GM19452 (cell line): ENCODE data around the gene SP140.
"Not testable (repeated sequence)": the region's sequence is repeated elsewhere in the genome, so short reads cannot be mapped to it uniquely, and the experiment has no call there.

Experiments
- ATAC-seq: cut with Tn5 transposase; IDR thresholded peaks from one replicate; pipeline ENCODE4 v1.9.1; 2021; ENCODE audit not compliant: unreplicated experiment

The SP140 gene

GRCh38 chr2:230325316-230326243 is 100.0 kb downstream of the SP140 start:
- ATAC-seq: no peak

GRCh38 chr2:230326453-230327417 is 101.2 kb downstream of the SP140 start, which contains the start of gene SP140L:
TSS of gene SP140L (plus strand) at chr2:230327193. CDS start at chr2:230327270, 77 bp downstream.
- peak; percentile 92 for ATAC-seq

GRCh38 chr2:230327418-230328154 is 102.0 kb downstream of the SP140 start:
- peak; percentile 70 for ATAC-seq

GRCh38 chr2:230328155-230328458 is 102.6 kb downstream of the SP140 start:
- no peak for ATAC-seq

- no peak for ATAC-seq
Measured at GRCh38 chr2:230329946-230330605, 104.5 kb downstream of the SP140 start.

- no peak for ATAC-seq
Measured at GRCh38 chr2:230330725-230331124, 105.2 kb downstream of the SP140 start.

- ATAC-seq: no peak
Measured at GRCh38 chr2:230335461-230335863, 109.9 kb downstream of the SP140 start.

GRCh38 chr2:230335864-230336506 is 110.4 kb downstream of the SP140 start:
- ATAC-seq: no peak

GRCh38 chr2:230341936-230342528 is 116.5 kb downstream of the SP140 start:
- ATAC-seq: not testable (repeated sequence)

- ATAC-seq: not testable (repeated sequence)
Measured at GRCh38 chr2:230343041-230343624, 117.6 kb downstream of the SP140 start.

GRCh38 chr2:230343747-230344146 is 118.2 kb downstream of the SP140 start:
- no peak for ATAC-seq

GRCh38 chr2:230346465-230346864 is 120.9 kb downstream of the SP140 start:
- ATAC-seq: no peak

GRCh38 chr2:230346921-230347533 is 121.5 kb downstream of the SP140 start:
- no peak for ATAC-seq

- ATAC-seq: peak; percentile 81
Measured at GRCh38 chr2:230347659-230348305, 122.2 kb downstream of the SP140 start.

- ATAC-seq: no peak
Measured at GRCh38 chr2:230348787-230349186, 123.3 kb downstream of the SP140 start.

GRCh38 chr2:230356084-230356483 is 130.5 kb downstream of the SP140 start:
- ATAC-seq: no peak

GRCh38 chr2:230358305-230358704 is 132.8 kb downstream of the SP140 start:
- ATAC-seq: no peak

GRCh38 chr2:230360028-230360427 is 134.5 kb downstream of the SP140 start:
- ATAC-seq: no peak
